IMR-90 (cell line): ENCODE data around the gene PLA2G4E. TPM values are rescaled to one million over a fixed set of nuclear protein-coding genes. Genes with fewer than 3 reads are reported as not detected.

Experiments
- ATAC-seq: fragments of 200-7000 bp; cut with Tn5 transposase; 2 replicates; pipeline ENCODE4 v1.9.1; 2020; ENCODE audit warnings: low read depth, mild to moderate bottlenecking, moderate library complexity
- BruUV-seq: library from RNA; stranded (reverse); fragments of 400-500 nt; replicated peaks from 2 replicates; lab custom pipeline; 2021; lab: Mats Ljungman, UMichigan
- CTCF ChIA-PET: fragments of 300-600 bp; formaldehyde crosslinking; extraction: SDS; loops from one replicate; lab custom pipeline; 2021; ENCODE audit warnings: antibody characterized with exemption; lab: Yijun Ruan, JAX
- POLR2A ChIA-PET: fragments of 300-600 bp; sonication (Branson Sonifier 250); formaldehyde crosslinking; loops from one replicate; lab custom pipeline; 2022; ENCODE audit warnings: antibody characterized with exemption; ENCODE audit not compliant: unreplicated experiment; lab: Charles Lee
- DNase-seq: peaks from one replicate; pipeline ENCODE4 v3.0.0; 2013
- H2AFZ ChIP-seq: replicated peaks from 2 replicates; pipeline ENCODE3; 2013; ENCODE audit warnings: low read length, mild to moderate bottlenecking; ENCODE audit not compliant: poor library complexity
- H2AK5ac ChIP-seq: 2 replicates; pipeline ENCODE4 v1.6.1; 2013; ENCODE audit warnings: low read depth, low read length, inconsistent platforms
- H2AK9ac ChIP-seq: replicated peaks from 2 replicates; pipeline ENCODE3; 2013; ENCODE audit warnings: mild to moderate bottlenecking, low read depth, low read length, moderate library complexity; ENCODE audit not compliant: poor library complexity
- H2BK120ac ChIP-seq: 2 replicates; pipeline ENCODE4 v1.6.1; 2013; ENCODE audit warnings: low read depth, low read length, inconsistent platforms
- H2BK15ac ChIP-seq: 3 replicates; pipeline ENCODE4 v1.6.1; 2013; ENCODE audit warnings: low read depth, low read length, inconsistent platforms
- H2BK20ac ChIP-seq: 2 replicates; pipeline ENCODE4 v1.6.1; 2013; ENCODE audit warnings: low read depth, mild to moderate bottlenecking, inconsistent platforms, low read length, moderate library complexity
- H2BK5ac ChIP-seq: 2 replicates; pipeline ENCODE4 v1.6.1; 2013; ENCODE audit warnings: mild to moderate bottlenecking, low read depth, low read length, inconsistent platforms; ENCODE audit not compliant: poor library complexity, severe bottlenecking
- H3K14ac ChIP-seq: replicated peaks from 2 replicates; pipeline ENCODE4 v1.6.1; 2013; ENCODE audit warnings: low read depth, low read length, inconsistent platforms
- H3K18ac ChIP-seq: 2 replicates; pipeline ENCODE4 v1.6.1; 2013; ENCODE audit warnings: low read depth, low read length, control low read depth
- H3K23ac ChIP-seq: 2 replicates; pipeline ENCODE4 v1.6.1; 2013; ENCODE audit warnings: low read depth, low read length, inconsistent platforms
- H3K27ac ChIP-seq: 2 replicates; pipeline ENCODE4 v1.5.1; 2013; ENCODE audit warnings: mild to moderate bottlenecking, control low read depth, low read length; ENCODE audit not compliant: insufficient read depth
- H3K27me3 ChIP-seq: 2 replicates; pipeline ENCODE4 v1.6.1; 2013; ENCODE audit warnings: low read length; ENCODE audit not compliant: control insufficient read depth, insufficient read depth
- H3K36me3 ChIP-seq: 2 replicates; pipeline ENCODE4 v1.6.1; 2013; ENCODE audit warnings: low read length, mixed read lengths; ENCODE audit not compliant: control insufficient read depth, insufficient read depth
- H3K4ac ChIP-seq: 2 replicates; pipeline ENCODE4 v1.6.1; 2013; ENCODE audit warnings: low read depth, low read length, inconsistent platforms
- H3K4me1 ChIP-seq: 2 replicates; pipeline ENCODE4 v1.6.1; 2013; ENCODE audit warnings: low read length, mixed read lengths; ENCODE audit not compliant: control insufficient read depth, insufficient read depth
- H3K4me2 ChIP-seq: 2 replicates; pipeline ENCODE4 v1.6.1; 2013; ENCODE audit warnings: low read depth, mild to moderate bottlenecking, control low read depth, low read length, moderate library complexity
- H3K4me3 ChIP-seq: 2 replicates; pipeline ENCODE4 v1.5.1; 2013; ENCODE audit warnings: low read depth, mild to moderate bottlenecking, control low read depth, low read length, moderate library complexity; ENCODE audit not compliant: insufficient read depth
- H3K56ac ChIP-seq: 2 replicates; pipeline ENCODE4 v1.6.1; 2013; ENCODE audit warnings: low read length, inconsistent platforms; ENCODE audit not compliant: insufficient read depth; ENCODE audit errors: extremely low read depth
- H3K79me1 ChIP-seq, 2 experiments: 2 replicates each; pipeline ENCODE4 v1.6.1; 2013; ENCODE audit warnings: low read length in 2 of 2, inconsistent platforms in 1 of 2, low read depth in 1 of 2
- H3K9ac ChIP-seq: 2 replicates; pipeline ENCODE4 v1.6.1; 2013; ENCODE audit warnings: low read depth, low read length, control low read depth
- H3K9me1 ChIP-seq: 2 replicates; pipeline ENCODE4 v1.6.1; 2013; ENCODE audit warnings: low read length, inconsistent platforms; ENCODE audit not compliant: insufficient read depth
- H3K9me3 ChIP-seq: 2 replicates; pipeline ENCODE4 v1.6.1; 2013; ENCODE audit warnings: low read length; ENCODE audit not compliant: control insufficient read depth, insufficient read depth
- H4K20me1 ChIP-seq: 2 replicates; pipeline ENCODE4 v1.6.1; 2013; ENCODE audit warnings: low read length, inconsistent platforms; ENCODE audit not compliant: insufficient read depth
- H4K5ac ChIP-seq: 2 replicates; pipeline ENCODE4 v1.6.1; 2013; ENCODE audit warnings: mild to moderate bottlenecking, low read depth, low read length, control low read depth
- H4K8ac ChIP-seq, 2 experiments: 2 replicates each; pipeline ENCODE4 v1.6.1; 2013; ENCODE audit warnings: low read depth in 2 of 2, low read length in 2 of 2, control low read depth in 1 of 2, inconsistent platforms in 1 of 2
- H4K91ac ChIP-seq: 2 replicates; pipeline ENCODE4 v1.6.1; 2013; ENCODE audit warnings: low read depth, low read length, inconsistent platforms; ENCODE audit not compliant: insufficient read depth
- BHLHE40 ChIP-seq: fragments of 150-350 bp; IDR thresholded peaks from 2 replicates; pipeline ENCODE4 v1.6.1; 2016; ENCODE audit warnings: mild to moderate bottlenecking, low read depth, low read length
- CEBPB ChIP-seq: IDR thresholded peaks from 2 replicates; pipeline ENCODE4 v1.6.1; 2012; ENCODE audit warnings: low read depth, low read length, improper control_type of control experiment
- MAFK ChIP-seq: IDR thresholded peaks from 2 replicates; pipeline ENCODE4 v1.6.1; 2012; ENCODE audit warnings: low read depth, low read length, improper control_type of control experiment
- NFE2L2 ChIP-seq: fragments of 150-350 bp; IDR thresholded peaks from 2 replicates; pipeline ENCODE4 v1.6.1; 2016; ENCODE audit warnings: low read depth, mild to moderate bottlenecking, low read length
- POLR2A ChIP-seq: IDR thresholded peaks from 2 replicates; pipeline ENCODE4 v1.6.1; 2012; ENCODE audit warnings: mild to moderate bottlenecking, low read depth, low read length
- RCOR1 ChIP-seq: IDR thresholded peaks from 2 replicates; pipeline ENCODE4 v1.6.1; 2012; ENCODE audit warnings: mild to moderate bottlenecking, low read length, improper control_type of control experiment; ENCODE audit not compliant: insufficient replicate concordance
- RFX5 ChIP-seq: IDR thresholded peaks from 2 replicates; pipeline ENCODE4 v1.8.0; 2012; ENCODE audit warnings: low read depth, mild to moderate bottlenecking, low read length, moderate library complexity
- USF2 ChIP-seq: fragments of 150-350 bp; IDR thresholded peaks from 2 replicates; pipeline ENCODE4 v1.6.1; 2017; ENCODE audit warnings: mild to moderate bottlenecking, antibody characterized with exemption, low read length, low read depth
- WGBS, 2 experiments: methylation state at CpG; one replicate each; pipeline versions ENCODE4 v1.1.5 to v1.1.7; 2013; ENCODE audit warnings: missing lambda C conversion rate in 2 of 2; ENCODE audit not compliant: insufficient read length in 1 of 2; ENCODE audit errors: extremely low coverage in 2 of 2; 5-methylcytosine and 5-hydroxymethylcytosine counted together
- dilution Hi-C: fragments of 300-500 bp; cut with HindIII; formaldehyde crosslinking; loops from one replicate; pipeline ENCODE4 v1.14.3; 2018; ENCODE audit warnings: low sequenced_read_pairs; ENCODE audit not compliant: unreplicated experiment
- in situ Hi-C: fragments of 300-500 bp; cut with MboI; formaldehyde crosslinking; loops from 3 replicates; pipeline ENCODE4 v1.14.3; 2019; ENCODE audit warnings: low sequenced_read_pairs, inconsistent platforms, mixed read lengths
- intact Hi-C: fragments of 100-400 bp; cut with micrococcal nuclease; formaldehyde crosslinking; loops from 2 replicates; pipeline ENCODE4 v1.10.0; 2022
- polyA plus RNA-seq, 3 experiments: library from polyadenylated mRNA; depleted of rRNA; stranded (reverse); fragments of >200 nt; gene quantifications; 2 replicates each; pipeline ENCODE4 v1.2.3, GENCODE V29; 2012; ENCODE audit warnings: low replicate concordance in 1 of 3
- total RNA-seq: library from RNA; depleted of rRNA; stranded (reverse); fragments of >200 nt; gene quantifications from 2 replicates; pipeline ENCODE4 v1.2.3, GENCODE V29; 2012
- TF ChIP-seq, protein P1 (sequence below): conservative IDR thresholded peaks from 2 replicates; pipeline ENCODE4 v1.5.1; 2012; ENCODE audit warnings: mild to moderate bottlenecking, low read depth, low read length, improper control_type of control experiment

The PLA2G4E gene
- total and polyA plus RNA-seq, 2 of the 4 experiments (the other 2 are of a cell fraction), result not detected

GRCh38 chr15:41978534-41978933 is 42.3 kb downstream of the PLA2G4E start:
- dilution Hi-C loops, result no loop called here
- Histone ChIP-seq H3K4me2 (no peak overlapping the region), H3K9ac (no peak overlapping the region), H3K4me1 (peaks cover 3% of the 10 kb centered on the region; the same call in 1 of the 2 replicates), H2AK5ac (no peak overlapping the region), H3K9me1 (peaks cover 3% of the 10 kb centered on the region; the same call in 1 of the 2 replicates), H2BK15ac (no peak overlapping the region), H2AFZ (no peak overlapping the region), H3K36me3 (no peaks in the 10 kb centered on the region), H3K79me1 (no peaks in the 10 kb centered on the region), H4K5ac (no peak overlapping the region), H2BK5ac (no peak overlapping the region), H4K20me1 (no peaks in the 10 kb centered on the region), H3K4ac (no peak overlapping the region), H2AK9ac (no peak overlapping the region), H3K27ac (no peak overlapping the region), H3K27me3 (peaks cover 10% of the 10 kb centered on the region), H2BK120ac (no peak overlapping the region), H3K23ac (no peak overlapping the region), H3K4me3 (no peak overlapping the region), H3K18ac (no peak overlapping the region), H2BK20ac (no peak overlapping the region), H3K9me3 (no peaks in the 10 kb centered on the region), H4K91ac (no peak overlapping the region), H4K8ac (no peak overlapping the region), H3K56ac (no peak overlapping the region), H3K14ac (no peak overlapping the region)
- DNase-seq, result no peak
- in situ Hi-C loops, result no loop called here
- WGBS, 2 experiments, result no CpG with 5 or more reads among the region's 4 CpGs
- ChIA-PET POLR2A (no interaction called here), CTCF (no interaction called here)
- no TSS peak for BruUV-seq
- intact Hi-C loops, result no loop called here
- no peak for ATAC-seq
- TF ChIP-seq BHLHE40 (no peak), RCOR1 (no peak), RFX5 (no peak), MAFK (no peak), USF2 (no peak), CEBPB (no peak), POLR2A (no peak), NFE2L2 (no peak)
- TF ChIP-seq, protein P1, sequence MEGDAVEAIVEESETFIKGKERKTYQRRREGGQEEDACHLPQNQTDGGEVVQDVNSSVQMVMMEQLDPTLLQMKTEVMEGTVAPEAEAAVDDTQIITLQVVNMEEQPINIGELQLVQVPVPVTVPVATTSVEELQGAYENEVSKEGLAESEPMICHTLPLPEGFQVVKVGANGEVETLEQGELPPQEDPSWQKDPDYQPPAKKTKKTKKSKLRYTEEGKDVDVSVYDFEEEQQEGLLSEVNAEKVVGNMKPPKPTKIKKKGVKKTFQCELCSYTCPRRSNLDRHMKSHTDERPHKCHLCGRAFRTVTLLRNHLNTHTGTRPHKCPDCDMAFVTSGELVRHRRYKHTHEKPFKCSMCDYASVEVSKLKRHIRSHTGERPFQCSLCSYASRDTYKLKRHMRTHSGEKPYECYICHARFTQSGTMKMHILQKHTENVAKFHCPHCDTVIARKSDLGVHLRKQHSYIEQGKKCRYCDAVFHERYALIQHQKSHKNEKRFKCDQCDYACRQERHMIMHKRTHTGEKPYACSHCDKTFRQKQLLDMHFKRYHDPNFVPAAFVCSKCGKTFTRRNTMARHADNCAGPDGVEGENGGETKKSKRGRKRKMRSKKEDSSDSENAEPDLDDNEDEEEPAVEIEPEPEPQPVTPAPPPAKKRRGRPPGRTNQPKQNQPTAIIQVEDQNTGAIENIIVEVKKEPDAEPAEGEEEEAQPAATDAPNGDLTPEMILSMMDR, result no peak
